Osteoblast (primary cell): ENCODE results near the gene KRT79. TPM values are rescaled to one million over a fixed set of nuclear protein-coding genes. Genes with fewer than 3 reads are reported as not detected.

Experiments
- DNase-seq: peaks from one replicate; pipeline ENCODE4 v3.0.0; 2011; ENCODE audit warnings: low spot score, mixed read lengths; ENCODE audit not compliant: insufficient read length; ENCODE audit errors: missing footprints
- H2AFZ ChIP-seq: 2 replicates; pipeline ENCODE4 v1.6.0; 2011; ENCODE audit warnings: mild to moderate bottlenecking, low read length
- H3K27ac ChIP-seq: 2 replicates; pipeline ENCODE4 v1.5.1; 2011; ENCODE audit warnings: mild to moderate bottlenecking, low read depth, low read length, moderate library complexity
- H3K27me3 ChIP-seq: 2 replicates; pipeline ENCODE4 v1.6.0; 2012; ENCODE audit warnings: mild to moderate bottlenecking, control low read depth, inconsistent platforms, low read length, moderate library complexity; ENCODE audit not compliant: insufficient read depth
- H3K36me3 ChIP-seq: 2 replicates; pipeline ENCODE4 v1.5.1; 2011; ENCODE audit warnings: mild to moderate bottlenecking, low read length, control low read depth, moderate library complexity; ENCODE audit not compliant: insufficient read depth
- H3K4me1 ChIP-seq: 2 replicates; pipeline ENCODE4 v1.5.1; 2011; ENCODE audit warnings: mild to moderate bottlenecking, low read length, control low read depth, moderate library complexity; ENCODE audit not compliant: insufficient read depth
- H3K4me2 ChIP-seq: 2 replicates; pipeline ENCODE4 v1.6.0; 2011; ENCODE audit warnings: mild to moderate bottlenecking, low read length; ENCODE audit not compliant: insufficient read depth
- H3K4me3 ChIP-seq: fragments of 200-600 bp; sonication (generic); 3 replicates; pipeline ENCODE4 v1.5.1; 2012; ENCODE audit warnings: mild to moderate bottlenecking, low read length, inconsistent platforms; ENCODE audit not compliant: insufficient read depth
- H3K79me2 ChIP-seq: 2 replicates; pipeline ENCODE4 v1.6.0; 2012; ENCODE audit warnings: mild to moderate bottlenecking, low read length, control low read depth, inconsistent platforms; ENCODE audit not compliant: insufficient read depth
- H3K9me3 ChIP-seq: 2 replicates; pipeline ENCODE4 v1.5.1; 2011; ENCODE audit warnings: low read depth, low read length, control low read depth
- H4K20me1 ChIP-seq: 2 replicates; pipeline ENCODE4 v1.6.0; 2012; ENCODE audit warnings: mild to moderate bottlenecking, low read length, control low read depth; ENCODE audit not compliant: insufficient read depth
- CTCF ChIP-seq: IDR thresholded peaks from 2 replicates; pipeline ENCODE4 v1.5.1; 2011; ENCODE audit warnings: mild to moderate bottlenecking, low read depth, low read length, moderate library complexity; ENCODE audit errors: extremely low read depth
- total RNA-seq: library from RNA; depleted of rRNA; stranded (reverse); fragments of >200 nt; gene quantifications from 2 replicates; pipeline ENCODE4 v1.2.3, GENCODE V29; 2012

The KRT79 gene
- total RNA-seq, 1 donor = not detected

- TF ChIP-seq CTCF = no peak
- H3K9me3 ChIP-seq = no peaks in the 10 kb centered on the region
- H3K4me1 ChIP-seq = no peaks in the 10 kb centered on the region
- H3K4me3 ChIP-seq = no peak overlapping the region
- DNase-seq = no peak
- H3K27me3 ChIP-seq = peaks cover 62% of the 10 kb centered on the region
- no peak overlapping the region for H3K27ac ChIP-seq
- no peaks in the 10 kb centered on the region for H4K20me1 ChIP-seq
- no peak overlapping the region for H2AFZ ChIP-seq
- no peaks in the 10 kb centered on the region for H3K36me3 ChIP-seq
- H3K79me2 ChIP-seq = no peaks in the 10 kb centered on the region
- no peak overlapping the region for H3K4me2 ChIP-seq
Measured at GRCh38 chr12:52787324-52788191, 46.6 kb downstream of the KRT79 start.

GRCh38 chr12:52784909-52785308 lies 49.2 kb downstream of the KRT79 start:
- no peak overlapping the region for H3K4me3 ChIP-seq
- no peaks in the 10 kb centered on the region for H3K9me3 ChIP-seq
- no peaks in the 10 kb centered on the region for H3K4me1 ChIP-seq
- H4K20me1 ChIP-seq = no peaks in the 10 kb centered on the region
- no peaks in the 10 kb centered on the region for H3K36me3 ChIP-seq
- no peak overlapping the region for H3K4me2 ChIP-seq
- peaks cover 56% of the 10 kb centered on the region for H3K27me3 ChIP-seq
- no peak for TF ChIP-seq CTCF
- no peaks in the 10 kb centered on the region for H3K79me2 ChIP-seq
- no peak overlapping the region for H3K27ac ChIP-seq
- no peak for DNase-seq
- H2AFZ ChIP-seq = no peak overlapping the region

GRCh38 chr12:52783563-52784316 lies 50.4 kb downstream of the KRT79 start:
- H4K20me1 ChIP-seq = no peaks in the 10 kb centered on the region
- H3K4me3 ChIP-seq = no peak overlapping the region
- TF ChIP-seq CTCF = no peak
- DNase-seq = no peak
- no peak overlapping the region for H3K27ac ChIP-seq
- peaks cover 50% of the 10 kb centered on the region for H3K27me3 ChIP-seq
- no peaks in the 10 kb centered on the region for H3K9me3 ChIP-seq
- H3K79me2 ChIP-seq = no peaks in the 10 kb centered on the region
- H3K4me2 ChIP-seq = no peak overlapping the region
- H3K36me3 ChIP-seq = no peaks in the 10 kb centered on the region
- H3K4me1 ChIP-seq = no peaks in the 10 kb centered on the region
- no peak overlapping the region for H2AFZ ChIP-seq

GRCh38 chr12:52782502-52782901 lies 51.6 kb downstream of the KRT79 start:
- Histone ChIP-seq H3K9me3 (no peaks in the 10 kb centered on the region), H3K4me1 (no peaks in the 10 kb centered on the region), H3K4me3 (no peak overlapping the region), H3K27me3 (peaks cover 57% of the 10 kb centered on the region), H2AFZ (no peak overlapping the region), H3K79me2 (no peaks in the 10 kb centered on the region), H3K36me3 (no peaks in the 10 kb centered on the region), H4K20me1 (no peaks in the 10 kb centered on the region), H3K27ac (no peak overlapping the region), H3K4me2 (no peak overlapping the region)
- no peak for DNase-seq
- TF ChIP-seq CTCF = no peak
